RWPE2 (cell line): ENCODE results near the gene CFAP46.
A peak's percentile ranks its signal among the peaks of the same experiment; 100 is the strongest.
"Not testable (repeated sequence)": the region's sequence is repeated elsewhere in the genome, so short reads cannot be mapped to it uniquely, and the experiment has no call there.

Experiments
- ATAC-seq: fragments of 200-7000 bp; cut with Tn5 transposase; 3 replicates; pipeline ENCODE4 v1.9.1; 2021; ENCODE audit warnings: low read depth
- DNase-seq: peaks from one replicate; pipeline ENCODE4 v3.0.0-alpha.2; 2020; ENCODE audit warnings: low spot score
- H3K27ac ChIP-seq: fragments of 450-650 bp; 2 replicates; pipeline ENCODE4 v1.5.1; 2017; ENCODE audit warnings: mild to moderate bottlenecking; ENCODE audit not compliant: poor library complexity, severe bottlenecking
- H3K27me3 ChIP-seq: fragments of 250-450 bp; sonication (Bioruptor Pico); 2 replicates; pipeline ENCODE4 v1.5.1; 2021; ENCODE audit warnings: mild to moderate bottlenecking, moderate library complexity; ENCODE audit not compliant: insufficient read depth, poor library complexity, severe bottlenecking
- H3K36me3 ChIP-seq: fragments of 250-450 bp; sonication (Bioruptor Pico); 2 replicates; pipeline ENCODE4 v1.5.1; 2020; ENCODE audit warnings: low read depth, mild to moderate bottlenecking, moderate library complexity
- H3K4me1 ChIP-seq: fragments of 250-450 bp; sonication (Bioruptor Pico); 2 replicates; pipeline ENCODE4 v1.5.1; 2021; ENCODE audit warnings: mild to moderate bottlenecking, moderate library complexity; ENCODE audit not compliant: insufficient read depth, poor library complexity, severe bottlenecking
- H3K4me3 ChIP-seq: fragments of 250-450 bp; sonication (Bioruptor Pico); 2 replicates; pipeline ENCODE4 v1.5.1; 2021; ENCODE audit warnings: mild to moderate bottlenecking, moderate library complexity; ENCODE audit not compliant: severe bottlenecking
- H3K9me3 ChIP-seq: fragments of 250-450 bp; sonication (Bioruptor Pico); 2 replicates; pipeline ENCODE4 v1.5.1; 2021; ENCODE audit warnings: mild to moderate bottlenecking, moderate library complexity; ENCODE audit not compliant: severe bottlenecking
- TF ChIP-seq, protein P1 (sequence below): fragments of 450-650 bp; IDR thresholded peaks from one replicate; pipeline ENCODE4 v1.5.1; 2017; ENCODE audit warnings: mild to moderate bottlenecking, moderate library complexity; ENCODE audit not compliant: poor library complexity, severe bottlenecking

The CFAP46 gene

GRCh38 chr10:132888898-132889490 lies 53.4 kb downstream of the CFAP46 start:
- DNase-seq = peak; percentile 29
- Histone ChIP-seq H3K27ac (no peak overlapping the region), H3K9me3 (no peaks in the 10 kb centered on the region), H3K27me3 (peaks cover 16% of the 10 kb centered on the region), H3K4me1 (no peaks in the 10 kb centered on the region), H3K36me3 (no peaks in the 10 kb centered on the region), H3K4me3 (no peak overlapping the region)
- ATAC-seq = no peak
- TF ChIP-seq, protein P1, sequence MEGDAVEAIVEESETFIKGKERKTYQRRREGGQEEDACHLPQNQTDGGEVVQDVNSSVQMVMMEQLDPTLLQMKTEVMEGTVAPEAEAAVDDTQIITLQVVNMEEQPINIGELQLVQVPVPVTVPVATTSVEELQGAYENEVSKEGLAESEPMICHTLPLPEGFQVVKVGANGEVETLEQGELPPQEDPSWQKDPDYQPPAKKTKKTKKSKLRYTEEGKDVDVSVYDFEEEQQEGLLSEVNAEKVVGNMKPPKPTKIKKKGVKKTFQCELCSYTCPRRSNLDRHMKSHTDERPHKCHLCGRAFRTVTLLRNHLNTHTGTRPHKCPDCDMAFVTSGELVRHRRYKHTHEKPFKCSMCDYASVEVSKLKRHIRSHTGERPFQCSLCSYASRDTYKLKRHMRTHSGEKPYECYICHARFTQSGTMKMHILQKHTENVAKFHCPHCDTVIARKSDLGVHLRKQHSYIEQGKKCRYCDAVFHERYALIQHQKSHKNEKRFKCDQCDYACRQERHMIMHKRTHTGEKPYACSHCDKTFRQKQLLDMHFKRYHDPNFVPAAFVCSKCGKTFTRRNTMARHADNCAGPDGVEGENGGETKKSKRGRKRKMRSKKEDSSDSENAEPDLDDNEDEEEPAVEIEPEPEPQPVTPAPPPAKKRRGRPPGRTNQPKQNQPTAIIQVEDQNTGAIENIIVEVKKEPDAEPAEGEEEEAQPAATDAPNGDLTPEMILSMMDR = no peak

DNA sequence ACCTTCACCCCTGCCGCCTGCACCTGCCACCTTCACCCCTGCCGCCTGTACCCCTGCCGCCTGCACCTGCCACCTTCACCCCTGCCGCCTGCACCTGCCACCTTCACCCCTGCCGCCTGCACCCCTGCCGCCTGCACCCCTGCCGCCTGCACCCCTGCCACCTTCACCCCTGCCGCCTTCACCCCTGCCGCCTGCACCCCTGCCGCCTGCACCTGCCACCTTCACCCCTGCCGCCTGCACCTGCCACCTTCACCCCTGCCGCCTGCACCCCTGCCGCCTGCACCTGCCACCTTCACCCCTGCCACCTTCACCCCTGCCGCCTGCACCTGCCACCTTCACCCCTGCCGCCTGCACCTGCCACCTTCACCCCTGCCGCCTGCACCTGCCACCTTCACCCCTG lies 53.9 kb downstream of the CFAP46 start:
- not testable (repeated sequence) for H3K27ac ChIP-seq, H3K9me3 ChIP-seq, H3K4me3 ChIP-seq, DNase-seq, ATAC-seq, H3K36me3 ChIP-seq, H3K4me1 ChIP-seq
- H3K27me3 ChIP-seq = peaks cover 14% of the 10 kb centered on the region

DNA sequence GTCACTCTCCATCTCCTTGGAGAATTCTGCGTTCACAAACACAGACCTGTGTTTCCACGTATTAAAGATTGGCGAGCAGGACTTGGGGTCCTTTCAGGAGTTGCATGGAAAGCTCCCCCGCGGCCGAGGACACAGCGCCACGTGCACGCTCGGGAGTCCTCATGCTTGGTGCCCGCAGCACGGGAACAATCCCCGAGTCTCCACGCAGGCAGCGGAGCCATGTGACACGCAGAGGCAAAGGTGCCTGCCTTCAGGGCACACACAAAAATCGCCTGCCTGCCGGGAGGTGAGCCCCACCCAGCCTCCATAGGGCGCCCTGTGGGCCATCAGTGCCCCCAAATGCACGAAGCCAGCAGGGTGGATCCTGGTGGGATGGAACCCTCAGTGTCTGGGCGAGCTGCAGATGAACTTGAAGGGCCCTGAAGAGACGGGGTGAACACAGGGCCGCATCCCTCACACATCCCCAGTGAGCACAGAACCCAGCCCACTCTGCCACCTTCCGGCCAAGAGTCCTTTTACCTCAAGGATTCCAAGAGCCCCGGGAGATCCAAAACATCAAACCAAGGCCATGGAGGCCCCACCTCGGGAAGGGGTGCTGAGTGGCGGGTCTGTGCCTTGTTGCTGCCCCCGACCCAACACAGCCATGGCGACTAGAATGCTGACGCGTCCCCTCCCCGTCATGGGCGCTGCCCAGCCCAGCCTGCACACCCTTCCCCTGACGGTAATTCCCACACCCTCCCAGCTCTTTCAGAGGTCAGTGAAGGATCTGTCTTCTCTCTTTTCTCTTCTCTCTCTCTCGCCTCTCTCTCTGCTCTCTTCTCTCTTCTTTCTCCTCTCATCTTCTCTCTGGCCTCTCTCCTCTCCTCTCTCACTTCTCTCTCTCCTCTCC lies 55.9 kb downstream of the CFAP46 start:
- no peak overlapping the region for H3K4me3 ChIP-seq
- TF ChIP-seq, protein P1 = no peak
- H3K9me3 ChIP-seq = no peaks in the 10 kb centered on the region
- no peaks in the 10 kb centered on the region for H3K36me3 ChIP-seq
- no peaks in the 10 kb centered on the region for H3K27me3 ChIP-seq
- no peak overlapping the region for H3K27ac ChIP-seq
- DNase-seq = peak; percentile 33
- H3K4me1 ChIP-seq = no peaks in the 10 kb centered on the region
- peak; percentile 33; the same call in 1 of the 3 replicates for ATAC-seq

DNA sequence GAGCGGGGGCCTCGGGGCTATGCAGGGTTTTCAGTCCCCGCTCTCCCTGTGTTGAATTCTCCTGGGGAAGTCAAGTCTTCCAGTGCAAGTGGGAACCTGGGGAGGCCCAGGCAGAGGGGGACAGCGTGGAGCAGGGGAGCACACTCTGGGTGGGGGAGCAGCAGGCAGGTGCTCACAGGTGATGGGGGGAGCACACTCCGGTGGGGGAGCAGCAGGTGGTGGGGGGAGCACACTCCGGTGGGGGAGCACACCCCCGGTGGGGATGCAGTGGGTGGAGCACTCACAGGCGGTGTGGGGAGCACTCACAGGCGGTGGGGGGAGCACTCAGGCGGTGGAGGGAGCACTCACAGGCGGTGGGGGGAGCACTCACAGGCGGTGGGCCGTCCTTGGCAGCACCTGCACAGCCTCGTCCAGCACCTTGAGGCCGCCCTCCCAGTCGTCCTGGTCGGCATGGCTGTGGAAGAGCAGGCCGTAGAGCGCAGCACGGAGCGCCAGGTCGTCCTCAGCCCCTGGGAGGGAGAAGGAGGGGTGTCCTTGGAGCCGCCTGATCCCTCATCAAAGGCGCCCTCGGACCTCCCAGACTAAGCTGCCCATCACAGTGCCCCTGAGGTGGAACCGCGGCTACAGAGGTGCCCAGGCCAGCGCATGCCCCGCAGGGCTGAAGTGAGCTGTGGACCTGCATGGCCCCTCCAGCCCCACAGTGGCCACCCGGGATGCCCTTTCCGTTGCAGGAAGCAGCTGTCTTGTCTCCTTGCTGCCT lies 56.7 kb downstream of the CFAP46 start:
- Histone ChIP-seq H3K27me3 (no peaks in the 10 kb centered on the region), H3K9me3 (no peaks in the 10 kb centered on the region), H3K27ac (no peak overlapping the region), H3K36me3 (no peaks in the 10 kb centered on the region), H3K4me1 (no peaks in the 10 kb centered on the region), H3K4me3 (no peak overlapping the region)
- DNase-seq (peak; percentile 53), ATAC-seq (no peak)
- TF ChIP-seq, protein P1 = no peak

DNA sequence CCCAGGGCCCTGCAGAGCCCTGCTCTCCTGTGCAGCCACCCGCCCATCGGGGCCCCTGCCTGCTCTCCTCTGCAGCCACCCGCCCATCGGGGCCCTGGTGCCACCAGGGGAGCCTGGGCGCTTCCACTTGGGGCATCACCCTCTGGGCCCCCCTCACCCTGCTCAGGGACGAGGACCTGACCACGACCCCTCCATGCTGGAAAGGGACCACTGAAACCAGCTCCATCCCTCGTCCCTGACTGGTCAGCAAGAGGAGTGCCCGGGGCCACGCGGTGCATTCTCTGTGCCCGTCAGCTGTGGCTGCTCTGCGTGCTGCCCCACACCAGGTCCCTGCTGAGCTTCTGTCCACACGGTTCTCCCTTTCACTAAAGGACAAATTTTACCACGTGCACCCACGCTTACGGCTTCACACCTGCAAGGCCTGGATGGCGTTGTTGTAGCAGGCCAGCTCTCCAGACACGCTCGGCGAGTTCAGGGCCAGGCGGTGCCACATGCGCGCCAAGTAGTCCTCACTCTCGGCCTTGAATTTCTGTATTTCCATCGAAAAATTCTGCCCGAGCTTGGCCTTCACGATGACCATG lies 57.6 kb downstream of the CFAP46 start:
- Histone ChIP-seq H3K36me3 (no peaks in the 10 kb centered on the region), H3K4me3 (no peak overlapping the region), H3K27me3 (peaks cover 1% of the 10 kb centered on the region), H3K9me3 (no peaks in the 10 kb centered on the region), H3K27ac (no peak overlapping the region), H3K4me1 (no peaks in the 10 kb centered on the region)
- ATAC-seq (0 out of 3 replicates have a peak, but pooled peaks have one; percentile 22), DNase-seq (peak; percentile 56)
- TF ChIP-seq, protein P1 = no peak
